Endothelial cell of umbilical vein (primary cell): Measurements from ENCODE around the gene NACA. TPM values are rescaled to one million over a fixed set of nuclear protein-coding genes. Genes with fewer than 3 reads are reported as not detected.
"Not testable (repeated sequence)": the region's sequence is repeated elsewhere in the genome, so short reads cannot be mapped to it uniquely, and the experiment has no call there.

Experiments used
- BruUV-seq: library from RNA; stranded (reverse); fragments of 400-500 nt; replicated peaks from 2 replicates; lab custom pipeline; 2021; lab: Mats Ljungman, UMichigan
- CTCF ChIA-PET: fragments of 300-600, 350-600 bp; sonication (Branson Sonifier 250); formaldehyde crosslinking; loops from one replicate; lab custom pipeline; 2021; ENCODE audit warnings: antibody characterized with exemption, inconsistent platforms; lab: Charles Lee
- POLR2A ChIA-PET: fragments of 300-600, 350-600 bp; sonication (Branson Sonifier 250); formaldehyde crosslinking; loops from one replicate; lab custom pipeline; 2021; ENCODE audit warnings: antibody characterized with exemption, inconsistent platforms; lab: Charles Lee
- DNase-seq: peaks from one replicate; pipeline ENCODE4 v3.0.0-alpha.2; 2011; ENCODE audit warnings: low read depth, low spot score
- FAIRE-seq: peaks from 2 replicates; lab custom pipeline; 2011; peaks lifted over from hg19 to GRCh38; lab: Jason Lieb, UNC
- H2AFZ ChIP-seq: 2 replicates; pipeline ENCODE4 v1.6.0; 2012; ENCODE audit warnings: low read depth, low read length, control low read depth, inconsistent platforms
- H3K27ac ChIP-seq: 2 replicates; pipeline ENCODE4 v1.5.1; 2011; ENCODE audit warnings: low read depth, mild to moderate bottlenecking, control low read depth, low read length, moderate library complexity; ENCODE audit not compliant: insufficient read depth
- H3K27me3 ChIP-seq, 2 experiments: 2 replicates each; pipeline versions ENCODE4 v1.6.0 to v1.6.1; 2011; ENCODE audit warnings: low read length in 2 of 2, mixed read lengths in 1 of 2; ENCODE audit not compliant: control insufficient read depth in 2 of 2, insufficient read depth in 2 of 2
- H3K36me3 ChIP-seq, 2 experiments: 2 replicates in 1 of 2; 3 replicates in 1 of 2; pipeline ENCODE4 v1.5.1; 2011; ENCODE audit warnings: low read length in 2 of 2, mild to moderate bottlenecking in 1 of 2, moderate library complexity in 1 of 2; ENCODE audit not compliant: control insufficient read depth in 2 of 2, insufficient read depth in 2 of 2; ENCODE audit errors: extremely low read depth in 1 of 2
- H3K4me1 ChIP-seq: 3 replicates; pipeline ENCODE4 v1.5.1; 2011; ENCODE audit warnings: mild to moderate bottlenecking, low read length; ENCODE audit not compliant: control insufficient read depth, insufficient read depth; ENCODE audit errors: extremely low read depth
- H3K4me2 ChIP-seq: 2 replicates; pipeline ENCODE4 v1.6.1; 2011; ENCODE audit warnings: low read length, control low read depth, mixed read lengths; ENCODE audit not compliant: insufficient read depth
- H3K4me3 ChIP-seq, 3 experiments: fragments of 200-600 bp in 1 of 3; sonication (generic), shearing (Covaris generic) in 1 of 3; replicated peaks in 1 of 3; 2 replicates each; pipeline ENCODE4 v1.5.1; 2011 to 2016; ENCODE audit warnings: control low read depth in 3 of 3, low read length in 3 of 3, mild to moderate bottlenecking in 2 of 3, inconsistent platforms in 1 of 3, low read depth in 1 of 3, moderate library complexity in 1 of 3; ENCODE audit not compliant: insufficient read depth in 1 of 3
- H3K79me2 ChIP-seq: 2 replicates; pipeline ENCODE4 v1.6.0; 2012; ENCODE audit warnings: low read length, inconsistent platforms; ENCODE audit not compliant: control insufficient read depth, insufficient read depth
- H3K9ac ChIP-seq: replicated peaks from 2 replicates; pipeline ENCODE3; 2011; ENCODE audit warnings: low read length, control low read depth; ENCODE audit not compliant: insufficient read depth; ENCODE audit errors: extremely low read depth
- H3K9me1 ChIP-seq: replicated peaks from 3 replicates; pipeline ENCODE4 v1.6.0; 2011; ENCODE audit warnings: mild to moderate bottlenecking, low read length; ENCODE audit not compliant: control insufficient read depth, insufficient read depth; ENCODE audit errors: extremely low read depth
- H3K9me3 ChIP-seq: replicated peaks from 2 replicates; pipeline ENCODE4 v1.5.1; 2012; ENCODE audit warnings: low read length, inconsistent platforms; ENCODE audit not compliant: control insufficient read depth, insufficient read depth
- H4K20me1 ChIP-seq: replicated peaks from 2 replicates; pipeline ENCODE3; 2011; ENCODE audit warnings: mild to moderate bottlenecking, low read length; ENCODE audit not compliant: control insufficient read depth, insufficient read depth; ENCODE audit errors: extremely low read depth
- CTCF ChIP-seq, 2 donors: IDR thresholded peaks; 1 replicate in 1 of 2; 2 replicates in 1 of 2; pipeline ENCODE4 v1.5.1; 2011; ENCODE audit warnings: low read length in 2 of 2, mild to moderate bottlenecking in 2 of 2, moderate library complexity in 2 of 2, control low read depth in 1 of 2, inconsistent platforms in 1 of 2, low read depth in 1 of 2; ENCODE audit not compliant: insufficient read depth in 1 of 2; ENCODE audit errors: extremely low read depth in 1 of 2
- EZH2 ChIP-seq: IDR thresholded peaks from 2 replicates; pipeline ENCODE4 v1.6.1; 2012; ENCODE audit warnings: borderline replicate concordance, low read depth, mild to moderate bottlenecking, moderate library complexity, low read length, inconsistent platforms; ENCODE audit not compliant: severe bottlenecking
- FOS ChIP-seq: IDR thresholded peaks from 2 replicates; pipeline ENCODE4 v1.6.1; 2011; ENCODE audit warnings: mild to moderate bottlenecking, low read length, moderate library complexity, borderline replicate concordance; ENCODE audit not compliant: insufficient read depth
- GATA2 ChIP-seq: IDR thresholded peaks from 2 replicates; pipeline ENCODE4 v1.7.0; 2011; ENCODE audit warnings: low read depth, mild to moderate bottlenecking, moderate library complexity, mixed read lengths, low read length; ENCODE audit not compliant: insufficient read length, insufficient read depth
- JUN ChIP-seq: IDR thresholded peaks from 2 replicates; pipeline ENCODE4 v1.6.1; 2011; ENCODE audit warnings: borderline replicate concordance, low read depth; ENCODE audit not compliant: insufficient read length, insufficient read depth
- MAX ChIP-seq: IDR thresholded peaks from 2 replicates; pipeline ENCODE4 v1.6.1; 2011; ENCODE audit not compliant: insufficient read depth, insufficient read length
- MYC ChIP-seq: IDR thresholded peaks from one replicate; pipeline ENCODE4 v1.6.1; 2011; ENCODE audit warnings: mild to moderate bottlenecking, low read depth, low read length
- POLR2A ChIP-seq: IDR thresholded peaks from 2 replicates; pipeline ENCODE4 v1.6.1; 2012; ENCODE audit warnings: low read depth, mild to moderate bottlenecking, control low read depth, low read length
- POLR2AphosphoS5 ChIP-seq: IDR thresholded peaks from 2 replicates; pipeline ENCODE4 v1.6.1; 2012; ENCODE audit warnings: low read depth, mild to moderate bottlenecking, control low read depth, low read length, moderate library complexity; ENCODE audit not compliant: insufficient read depth
- dilution Hi-C: fragments of 300-500 bp; cut with MboI; formaldehyde crosslinking; loops from one replicate; pipeline ENCODE4 v1.15.0; 2019; ENCODE audit warnings: low sequenced_read_pairs; ENCODE audit not compliant: extremely low pct_ligation_motif_present
- intact Hi-C: fragments of 100-400 bp; cut with micrococcal nuclease; formaldehyde crosslinking; loops from one replicate; pipeline ENCODE4 v1.10.0; 2022
- polyA plus RNA-seq, 4 experiments: library from polyadenylated mRNA; depleted of rRNA in 3 of 4; stranded (reverse) in 3 of 4; unstranded in 1 of 4; fragments of >200 nt; gene quantifications; 2 replicates each; pipeline versions ENCODE4 v1.2.1 to v1.2.3, GENCODE V29; 2011 to 2012; ENCODE audit warnings: missing spikeins in 1 of 4
- total RNA-seq: library from RNA; stranded (reverse); gene quantifications from 2 replicates; pipeline ENCODE4 v1.2.3, GENCODE V29; 2021

Gene NACA
- total and polyA plus RNA-seq, 2 donors (not counting 3 experiments of a cell fraction or from before 2014, with no cell fraction given) = 260 to 892 TPM

GRCh38 chr12:56728139-56728861 is 3.2 kb upstream of the NACA start:
- no peak for FAIRE-seq

GRCh38 chr12:56726196-56726675 is 1.1 kb upstream of the NACA start:
- H4K20me1 ChIP-seq, H3K27ac ChIP-seq, BruUV-seq, H3K36me3 ChIP-seq, intact Hi-C loops, H3K27me3 ChIP-seq, H3K9me1 ChIP-seq, H3K4me3 ChIP-seq, dilution Hi-C loops, FAIRE-seq, H2AFZ ChIP-seq, H3K9me3 ChIP-seq, DNase-seq: not testable (repeated sequence)
- Histone ChIP-seq H3K4me1 (peaks cover 24% of the 10 kb centered on the region), H3K4me2 (peak overlapping the region; percentile 83), H3K9ac (peak overlapping the region; percentile 90), H3K79me2 (peaks cover 39% of the 10 kb centered on the region)
- ChIA-PET CTCF (interaction anchor here (1.1 kb wide), 1 partner anchor 275 kb away, joined by 5 read pairs; no protein-coding TSS in a partner anchor), POLR2A (interaction anchor here (1.0 to 1.9 kb wide), 4 partner anchors 26 to 402 kb away, joined by 3 to 9 read pairs (median 3); partner anchors contain the start of genes ATP5F1B, LRP1 and PRIM1)

More at GRCh38 chr12:56728139-56728861, 3.2 kb upstream of the NACA start:
- CTCF ChIA-PET = interaction anchor here (0.8 kb wide), 1 partner anchor 40 kb away, joined by 9 read pairs; no protein-coding TSS in a partner anchor
- Histone ChIP-seq H3K9me1 (no peaks in the 10 kb centered on the region), H3K27me3 (no peaks in the 10 kb centered on the region), H4K20me1 (peaks cover 1% of the 10 kb centered on the region), H3K9me3 (no peaks in the 10 kb centered on the region), H3K79me2 (peaks cover 18% of the 10 kb centered on the region), H3K36me3 (no peaks in the 10 kb centered on the region), H3K9ac (no peak overlapping the region), H3K4me1 (peaks cover 5% of the 10 kb centered on the region), H3K27ac (no peak overlapping the region), H3K4me2 (no peak overlapping the region), H2AFZ (no peak overlapping the region), H3K4me3 (no peak overlapping the region)
- BruUV-seq = no TSS peak
- intact Hi-C loops (no loop called here), dilution Hi-C loops (no loop called here)
- DNase-seq = no peak
- TF ChIP-seq CTCF (IDR thresholded peaks at IDR 0.05; ENCODE audit: extremely low read depth in 1 of 2, insufficient read depth in 1 of 2, low read depth in 1 of 2, low read length in 2 of 2) (no peak), GATA2 (no peak), MYC (no peak), JUN (no peak), POLR2A (no peak), MAX (no peak), FOS (no peak), EZH2 (no peak), POLR2AphosphoS5 (no peak)
- POLR2A ChIA-PET = no interaction called here
